Mesenchymal stem cell (in vitro differentiated cells and primary cell): ENCODE data around the gene DYNLT2.

Experiments
- DNase-seq: peaks from one replicate; pipeline ENCODE4 v3.0.0-alpha.2; 2013
- H2AFZ ChIP-seq: one replicate; pipeline ENCODE4 v1.6.1; 2013; ENCODE audit warnings: low read depth, mild to moderate bottlenecking, control low read depth, inconsistent platforms, low read length, moderate library complexity
- H2AK5ac ChIP-seq: 2 replicates; pipeline ENCODE4 v1.6.1; 2013; ENCODE audit warnings: low read length, moderate library complexity, mild to moderate bottlenecking, inconsistent platforms; ENCODE audit not compliant: severe bottlenecking
- H2BK120ac ChIP-seq: one replicate; pipeline ENCODE4 v1.6.1; 2013; ENCODE audit warnings: low read depth, mild to moderate bottlenecking, inconsistent platforms, low read length, moderate library complexity
- H2BK12ac ChIP-seq, 2 experiments: one replicate each; pipeline ENCODE4 v1.6.1; 2013; ENCODE audit warnings: inconsistent platforms in 2 of 2, low read length in 2 of 2, mild to moderate bottlenecking in 2 of 2, moderate library complexity in 2 of 2, control low read depth in 1 of 2
- H2BK15ac ChIP-seq: one replicate; pipeline ENCODE4 v1.6.1; 2013; ENCODE audit warnings: mild to moderate bottlenecking, low read depth, inconsistent platforms; ENCODE audit not compliant: poor library complexity, severe bottlenecking
- H2BK5ac ChIP-seq: 2 replicates; pipeline ENCODE4 v1.6.1; 2013; ENCODE audit warnings: low read depth, mild to moderate bottlenecking, low read length, control low read depth, inconsistent platforms; ENCODE audit not compliant: poor library complexity, severe bottlenecking
- H3K14ac ChIP-seq, 2 experiments: one replicate each; pipeline ENCODE4 v1.6.1; 2013; ENCODE audit warnings: inconsistent platforms in 2 of 2, low read length in 2 of 2, control low read depth in 1 of 2, mild to moderate bottlenecking in 1 of 2, moderate library complexity in 1 of 2
- H3K18ac ChIP-seq, 2 experiments: one replicate each; pipeline ENCODE4 v1.6.1; 2013; ENCODE audit warnings: inconsistent platforms in 2 of 2, low read length in 2 of 2, control low read depth in 1 of 2, low read depth in 1 of 2, mild to moderate bottlenecking in 1 of 2
- H3K23ac ChIP-seq, 2 experiments: one replicate each; pipeline ENCODE4 v1.6.1; 2013; ENCODE audit warnings: inconsistent platforms in 2 of 2, low read length in 2 of 2, mild to moderate bottlenecking in 2 of 2, moderate library complexity in 2 of 2, control low read depth in 1 of 2
- H3K27ac ChIP-seq: 2 replicates; pipeline ENCODE4 v1.5.1; 2013; ENCODE audit warnings: mild to moderate bottlenecking, moderate library complexity, low read length, control low read depth, inconsistent platforms; ENCODE audit not compliant: poor library complexity, severe bottlenecking
- H3K27me3 ChIP-seq, 2 experiments: 2 replicates each; pipeline versions ENCODE4 v1.6.1 to v1.7.0; 2013; ENCODE audit warnings: low read length in 2 of 2, mild to moderate bottlenecking in 2 of 2, moderate library complexity in 2 of 2, control low read depth in 1 of 2, inconsistent platforms in 1 of 2; ENCODE audit not compliant: control insufficient read depth in 1 of 2, insufficient read depth in 1 of 2
- H3K36me3 ChIP-seq, 2 experiments: 2 replicates each; pipeline versions ENCODE4 v1.6.1 to v1.7.0; 2013; ENCODE audit warnings: low read length in 2 of 2, control low read depth in 1 of 2, inconsistent platforms in 1 of 2, low read depth in 1 of 2, mild to moderate bottlenecking in 1 of 2; ENCODE audit not compliant: insufficient read depth in 2 of 2, control insufficient read depth in 1 of 2
- H3K4ac ChIP-seq, 2 experiments: one replicate each; pipeline ENCODE4 v1.6.1; 2013; ENCODE audit warnings: inconsistent platforms in 2 of 2, low read length in 2 of 2, mild to moderate bottlenecking in 2 of 2, moderate library complexity in 2 of 2, control low read depth in 1 of 2, low read depth in 1 of 2
- H3K4me1 ChIP-seq: 2 replicates; pipeline ENCODE4 v1.6.1; 2013; ENCODE audit warnings: low read depth, low read length, control low read depth; ENCODE audit not compliant: control insufficient read depth, insufficient read depth
- H3K4me2 ChIP-seq: 2 replicates; pipeline ENCODE4 v1.6.1; 2013; ENCODE audit warnings: low read length, mild to moderate bottlenecking, inconsistent platforms; ENCODE audit not compliant: poor library complexity, severe bottlenecking
- H3K4me3 ChIP-seq, 2 experiments: 2 replicates each; pipeline versions ENCODE4 v1.5.1 to v1.7.0; 2013; ENCODE audit warnings: low read length in 2 of 2, mild to moderate bottlenecking in 2 of 2, control low read depth in 1 of 2, low read depth in 1 of 2; ENCODE audit not compliant: insufficient read depth in 1 of 2
- H3K79me1 ChIP-seq: replicated peaks from 2 replicates; pipeline ENCODE4 v1.6.1; 2013; ENCODE audit warnings: mild to moderate bottlenecking, control low read depth, low read length, inconsistent platforms; ENCODE audit not compliant: poor library complexity, severe bottlenecking
- H3K9ac ChIP-seq: 2 replicates; pipeline ENCODE4 v1.7.0; 2013; ENCODE audit warnings: mild to moderate bottlenecking, low read length, moderate library complexity
- H3K9me3 ChIP-seq: 2 replicates; pipeline ENCODE4 v1.7.0; 2013; ENCODE audit warnings: mild to moderate bottlenecking, low read length; ENCODE audit not compliant: control insufficient read depth
- H4K8ac ChIP-seq: one replicate; pipeline ENCODE4 v1.6.1; 2013; ENCODE audit warnings: inconsistent platforms, mild to moderate bottlenecking, low read length, moderate library complexity
- H4K91ac ChIP-seq: one replicate; pipeline ENCODE4 v1.6.1; 2013; ENCODE audit warnings: mild to moderate bottlenecking, low read length, inconsistent platforms
- WGBS: methylation state at CpG from one replicate; pipeline ENCODE4 v1.1.7; 2013; ENCODE audit warnings: mixed read lengths; 5-methylcytosine and 5-hydroxymethylcytosine counted together

Gene DYNLT2

GRCh38 chr6:169723200-169723909, 28.0 kb downstream of the DYNLT2 start:
- Histone ChIP-seq H3K4me3 (peak overlapping the region; percentile 91 to 93), H3K79me1 (peaks cover 4% of the 10 kb centered on the region), H3K27me3 (no peaks in the 10 kb centered on the region), H3K4ac (peak overlapping the region in 1 of 2 experiments; percentile 64), H2BK120ac (peak overlapping the region; percentile 94), H3K27ac (peak overlapping the region; percentile 52), H2BK5ac (no peak overlapping the region), H3K14ac (no peak overlapping the region), H2AK5ac (no peak overlapping the region), H3K23ac (no peak overlapping the region), H3K9me3 (no peaks in the 10 kb centered on the region), H3K9ac (peak overlapping the region; percentile 92), H2BK15ac (peak overlapping the region; percentile 69), H4K8ac (peak overlapping the region; percentile 19), H2AFZ (peak overlapping the region; percentile 67), H3K36me3 (no peaks in the 10 kb centered on the region), H3K4me1 (peaks cover 10% of the 10 kb centered on the region), H2BK12ac (no peak overlapping the region), H4K91ac (no peak overlapping the region), H3K4me2 (peak overlapping the region; percentile 96), H3K18ac (peak overlapping the region; percentile 53 to 72)
- DNase-seq = peak; percentile 76
- 1% methylated on average over 28 of the region's 70 CpGs for WGBS

- DNase-seq = peak; percentile 73
- Histone ChIP-seq H4K91ac (no peak overlapping the region), H3K23ac (peak overlapping the region in 1 of 2 experiments; percentile 75), H2BK12ac (no peak overlapping the region), H2BK120ac (no peak overlapping the region), H3K18ac (no peak overlapping the region), H3K79me1 (peaks cover 6% of the 10 kb centered on the region), H3K4me1 (peaks cover 10% of the 10 kb centered on the region), H2BK5ac (no peak overlapping the region), H3K27ac (peak overlapping the region; percentile 52), H3K36me3 (no peaks in the 10 kb centered on the region), H2BK15ac (no peak overlapping the region), H3K9me3 (no peaks in the 10 kb centered on the region), H3K9ac (peak overlapping the region; percentile 92), H3K4me3 (peak overlapping the region; percentile 66 to 91), H3K14ac (no peak overlapping the region), H3K4me2 (peak overlapping the region; percentile 96), H3K27me3 (no peaks in the 10 kb centered on the region), H4K8ac (no peak overlapping the region), H2AK5ac (no peak overlapping the region), H3K4ac (peak overlapping the region in 1 of 2 experiments; percentile 73), H2AFZ (peak overlapping the region; percentile 74)
- WGBS = 4% methylated on average over 21 of the region's 22 CpGs
These were observed 28.8 kb downstream of the DYNLT2 start for GRCh38 chr6:169722362-169723199.

- no peak for DNase-seq
- 97% methylated on average over 3 of the region's 3 CpGs for whole genome bisulfite sequencing
- H3K18ac ChIP-seq = no peak overlapping the region
These were observed 31.0 kb downstream of the DYNLT2 start for GRCh38 chr6:169720207-169720855.

GRCh38 chr6:169719117-169719516, 32.3 kb downstream of the DYNLT2 start:
- H3K36me3 ChIP-seq = peaks cover 8 to 31% of the 10 kb centered on the region in 2 experiments
- no peak for DNase-seq
- H3K79me1 ChIP-seq = peaks cover 15% of the 10 kb centered on the region
- H4K8ac ChIP-seq = no peak overlapping the region
- H2BK120ac ChIP-seq = no peak overlapping the region
- H3K18ac ChIP-seq = no peak overlapping the region
- no peak overlapping the region for H3K9ac ChIP-seq
- H3K4me3 ChIP-seq = no peak overlapping the region
- peaks cover 6% of the 10 kb centered on the region for H3K4me1 ChIP-seq
- no peak overlapping the region for H2BK12ac ChIP-seq
- no peaks in the 10 kb centered on the region for H3K9me3 ChIP-seq
- H3K27ac ChIP-seq = no peak overlapping the region
- no peak overlapping the region for H2BK5ac ChIP-seq
- no peak overlapping the region for H2AFZ ChIP-seq
- no peaks in the 10 kb centered on the region for H3K27me3 ChIP-seq
- WGBS = 88% methylated on average over 3 of the region's 4 CpGs
- no peak overlapping the region for H3K23ac ChIP-seq
- no peak overlapping the region for H3K14ac ChIP-seq
- no peak overlapping the region for H3K4ac ChIP-seq
- no peak overlapping the region for H3K4me2 ChIP-seq
- H2AK5ac ChIP-seq = no peak overlapping the region
- H2BK15ac ChIP-seq = no peak overlapping the region
- no peak overlapping the region for H4K91ac ChIP-seq

More at GRCh38 chr6:169720207-169720855, 31.0 kb downstream of the DYNLT2 start:
- Histone ChIP-seq H3K4me3 (no peak overlapping the region), H3K27me3 (no peaks in the 10 kb centered on the region), H4K8ac (no peak overlapping the region), H3K4me2 (no peak overlapping the region), H2AFZ (no peak overlapping the region), H2AK5ac (no peak overlapping the region), H3K9me3 (no peaks in the 10 kb centered on the region), H3K23ac (no peak overlapping the region), H4K91ac (no peak overlapping the region), H2BK5ac (no peak overlapping the region), H3K36me3 (peaks cover 6 to 19% of the 10 kb centered on the region in 2 experiments), H3K4me1 (peaks cover 10% of the 10 kb centered on the region), H3K79me1 (peaks cover 12% of the 10 kb centered on the region), H3K9ac (no peak overlapping the region), H3K14ac (no peak overlapping the region), H2BK12ac (no peak overlapping the region), H2BK120ac (no peak overlapping the region), H2BK15ac (no peak overlapping the region), H3K4ac (no peak overlapping the region), H3K27ac (no peak overlapping the region)
